ENCODE data around the gene ZP2. TPM values are rescaled to one million over a fixed set of nuclear protein-coding genes. Genes with fewer than 3 reads are reported as not detected.

ZP2 gene
- total RNA-seq (2021) (not detected in 2 replicates), Bru-seq, nascent RNA (not detected), BruChase-seq, experiment 1, labeled RNA remaining after a 2-hour chase (not detected), BruChase-seq, experiment 2, labeled RNA remaining after a 6-hour chase (not detected)
- long read RNA-seq, result 0 reads

DNA sequence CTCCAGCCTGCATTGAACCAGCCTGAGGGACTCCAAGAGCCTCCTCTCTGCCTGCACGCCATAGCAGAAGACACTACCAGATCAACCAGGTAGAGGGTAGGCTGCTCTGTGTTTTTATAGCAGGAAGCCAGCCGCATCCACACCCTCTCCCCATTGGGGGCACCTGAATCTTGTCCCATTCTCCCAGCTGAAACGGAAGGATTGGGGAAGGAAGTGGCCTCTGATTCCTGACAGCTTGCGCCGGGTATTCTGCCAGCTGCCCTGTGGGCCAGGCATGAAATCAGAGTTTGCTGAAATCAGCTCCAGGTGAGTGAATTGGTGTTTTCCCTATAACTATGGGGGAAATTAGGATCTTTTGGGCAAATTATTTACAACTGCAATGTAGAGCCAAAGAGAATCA is at the start of gene ZP2:
TSS of gene ZP2 (minus strand) at position 89 of the 400 bp plus-strand sequence. CDS start at position 62, 27 bp downstream.
- DNase-seq, result no peak
- TF ChIP-seq, protein P1, sequence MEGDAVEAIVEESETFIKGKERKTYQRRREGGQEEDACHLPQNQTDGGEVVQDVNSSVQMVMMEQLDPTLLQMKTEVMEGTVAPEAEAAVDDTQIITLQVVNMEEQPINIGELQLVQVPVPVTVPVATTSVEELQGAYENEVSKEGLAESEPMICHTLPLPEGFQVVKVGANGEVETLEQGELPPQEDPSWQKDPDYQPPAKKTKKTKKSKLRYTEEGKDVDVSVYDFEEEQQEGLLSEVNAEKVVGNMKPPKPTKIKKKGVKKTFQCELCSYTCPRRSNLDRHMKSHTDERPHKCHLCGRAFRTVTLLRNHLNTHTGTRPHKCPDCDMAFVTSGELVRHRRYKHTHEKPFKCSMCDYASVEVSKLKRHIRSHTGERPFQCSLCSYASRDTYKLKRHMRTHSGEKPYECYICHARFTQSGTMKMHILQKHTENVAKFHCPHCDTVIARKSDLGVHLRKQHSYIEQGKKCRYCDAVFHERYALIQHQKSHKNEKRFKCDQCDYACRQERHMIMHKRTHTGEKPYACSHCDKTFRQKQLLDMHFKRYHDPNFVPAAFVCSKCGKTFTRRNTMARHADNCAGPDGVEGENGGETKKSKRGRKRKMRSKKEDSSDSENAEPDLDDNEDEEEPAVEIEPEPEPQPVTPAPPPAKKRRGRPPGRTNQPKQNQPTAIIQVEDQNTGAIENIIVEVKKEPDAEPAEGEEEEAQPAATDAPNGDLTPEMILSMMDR (conservative IDR thresholded peaks at IDR 0.05), result no peak
- no peak for TF ChIP-seq EZH2 (IDR thresholded peaks at IDR 0.05; ENCODE audit: low read depth)
- POLR2A ChIA-PET (ENCODE audit: unreplicated experiment), result no interaction called here

GRCh38 chr16:21257284-21257683 is 45.9 kb upstream of the ZP2 start:
- BruUV-seq (replicated peaks), result no TSS peak
- Histone ChIP-seq H3K36me3 (ENCODE audit: low read depth) (no peaks in the 10 kb centered on the region), H3K9me3 (ENCODE audit: insufficient read depth, low read depth) (no peaks in the 10 kb centered on the region), H3K4me2 (no peak overlapping the region), H2AFZ (no peak overlapping the region), H3K27ac (no peak overlapping the region), H4K20me1 (ENCODE audit: insufficient read depth) (no peaks in the 10 kb centered on the region), H3K9me2 (ENCODE audit: insufficient read depth) (no peaks in the 10 kb centered on the region; the same call in 1 of the 2 replicates), H3K4me3 (no peak overlapping the region), H3K79me2 (ENCODE audit: low read depth) (no peaks in the 10 kb centered on the region), H3K27me3 (ENCODE audit: insufficient read depth, low read depth) (peaks cover 57% of the 10 kb centered on the region), H3F3A (ENCODE audit: insufficient read depth, low read depth) (no peaks in the 10 kb centered on the region), H3K4me1 (replicated peaks; ENCODE audit: insufficient read depth) (no peaks in the 10 kb centered on the region)
- ChIA-PET POLR2A (ENCODE audit: unreplicated experiment) (no interaction called here), CTCF (interaction anchor here (0.6 kb wide), 1 partner anchor 108 kb away, joined by 3 read pairs; no protein-coding TSS in a partner anchor)
- no peak for DNase-seq
- TF ChIP-seq EZH2 (IDR thresholded peaks at IDR 0.05; ENCODE audit: low read depth), result no peak
- intact Hi-C loops (cut with micrococcal nuclease; ENCODE audit: unreplicated experiment), result no loop called here

More for the DNA sequence above, at the start of gene ZP2:
- H3K27me3 ChIP-seq (ENCODE audit: insufficient read depth, low read depth), result peaks cover 51% of the 10 kb centered on the region
- H3K36me3 ChIP-seq (ENCODE audit: low read depth), result no peaks in the 10 kb centered on the region
- intact Hi-C loops (cut with micrococcal nuclease; ENCODE audit: unreplicated experiment), result no loop called here
- CTCF ChIA-PET, result no interaction called here
- H3K4me1 ChIP-seq (replicated peaks; ENCODE audit: insufficient read depth), result no peaks in the 10 kb centered on the region
- no peaks in the 10 kb centered on the region for H3K9me2 ChIP-seq (ENCODE audit: insufficient read depth)
- H3F3A ChIP-seq (ENCODE audit: insufficient read depth, low read depth), result no peaks in the 10 kb centered on the region
- no peaks in the 10 kb centered on the region for H3K9me3 ChIP-seq (ENCODE audit: insufficient read depth, low read depth)
- H3K27ac ChIP-seq, result no peak within 1 kb of the TSS
- BruUV-seq (replicated peaks), result no TSS peak
- no peak within 1 kb of the TSS for H2AFZ ChIP-seq
- H4K20me1 ChIP-seq (ENCODE audit: insufficient read depth), result no peaks in the 10 kb centered on the region
- H3K4me2 ChIP-seq, result no peak within 1 kb of the TSS
- H3K79me2 ChIP-seq (ENCODE audit: low read depth), result no peaks in the 10 kb centered on the region
- H3K4me3 ChIP-seq, result no peak within 1 kb of the TSS

DNA sequence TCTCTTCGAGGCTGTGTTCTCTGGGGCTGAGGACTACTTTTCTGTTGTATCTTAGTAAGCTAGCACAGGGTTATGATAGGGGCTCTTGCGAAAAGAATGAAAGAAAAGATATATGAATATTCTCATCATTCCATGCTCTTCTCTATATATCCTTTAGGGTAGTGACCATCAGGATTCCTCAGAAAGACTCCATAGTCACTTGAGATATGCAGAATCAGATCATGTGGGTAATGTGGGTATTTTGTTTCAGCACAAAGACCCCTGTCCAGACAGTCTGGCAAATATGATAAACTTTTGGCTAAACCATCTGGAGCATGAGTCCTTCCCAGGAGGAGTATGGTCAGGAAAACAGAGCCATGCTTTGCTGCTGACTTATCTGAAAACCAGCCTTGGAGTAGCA is 45.3 kb upstream of the ZP2 start:
- no peak overlapping the region for H3K4me2 ChIP-seq
- H3K27ac ChIP-seq, result no peak overlapping the region
- POLR2A ChIA-PET (ENCODE audit: unreplicated experiment), result no interaction called here
- no peak overlapping the region for H3K4me3 ChIP-seq
- BruUV-seq (replicated peaks), result no TSS peak
- H3K79me2 ChIP-seq (ENCODE audit: low read depth), result no peaks in the 10 kb centered on the region
- no peaks in the 10 kb centered on the region for H3K4me1 ChIP-seq (replicated peaks; ENCODE audit: insufficient read depth)
- no peaks in the 10 kb centered on the region for H3K9me3 ChIP-seq (ENCODE audit: insufficient read depth, low read depth)
- H4K20me1 ChIP-seq (ENCODE audit: insufficient read depth), result no peaks in the 10 kb centered on the region
- TF ChIP-seq, protein P1 (conservative IDR thresholded peaks at IDR 0.05), result no peak
- H3K36me3 ChIP-seq (ENCODE audit: low read depth), result no peaks in the 10 kb centered on the region
- DNase-seq, result no peak
- CTCF ChIA-PET, result no interaction called here
- H3F3A ChIP-seq (ENCODE audit: insufficient read depth, low read depth), result no peaks in the 10 kb centered on the region
- no peak overlapping the region for H2AFZ ChIP-seq
- peaks cover 63% of the 10 kb centered on the region for H3K27me3 ChIP-seq (ENCODE audit: insufficient read depth, low read depth)
- no peaks in the 10 kb centered on the region; the same call in 1 of the 2 replicates for H3K9me2 ChIP-seq (ENCODE audit: insufficient read depth)
- intact Hi-C loops (cut with micrococcal nuclease; ENCODE audit: unreplicated experiment), result no loop called here

- Histone ChIP-seq H3K4me1 (replicated peaks; ENCODE audit: insufficient read depth) (no peaks in the 10 kb centered on the region), H3K4me2 (no peak overlapping the region), H3K79me2 (ENCODE audit: low read depth) (no peaks in the 10 kb centered on the region), H2AFZ (no peak overlapping the region), H3K9me3 (ENCODE audit: insufficient read depth, low read depth) (no peaks in the 10 kb centered on the region), H3F3A (ENCODE audit: insufficient read depth, low read depth) (no peaks in the 10 kb centered on the region), H3K9me2 (ENCODE audit: insufficient read depth) (no peaks in the 10 kb centered on the region; the same call in 1 of the 2 replicates), H4K20me1 (ENCODE audit: insufficient read depth) (no peaks in the 10 kb centered on the region), H3K36me3 (ENCODE audit: low read depth) (no peaks in the 10 kb centered on the region), H3K4me3 (no peak overlapping the region), H3K27me3 (ENCODE audit: insufficient read depth, low read depth) (peaks cover 93% of the 10 kb centered on the region), H3K27ac (no peak overlapping the region)
- POLR2A ChIA-PET (ENCODE audit: unreplicated experiment), result interaction anchor here (0.6 kb wide), 1 partner anchor 1044 kb away, joined by 5 read pairs; the partner anchor contains the start of gene POLR3E
- no TSS peak for BruUV-seq (replicated peaks)
- TF ChIP-seq, protein P1 (conservative IDR thresholded peaks at IDR 0.05), result no peak
- TF ChIP-seq EZH2 (IDR thresholded peaks at IDR 0.05; ENCODE audit: low read depth), result no peak
- no peak for DNase-seq
- CTCF ChIA-PET, result no interaction called here
- intact Hi-C loops (cut with micrococcal nuclease; ENCODE audit: unreplicated experiment), result no loop called here
Measured at GRCh38 chr16:21253470-21253869, 42.1 kb upstream of the ZP2 start.
